Pons (tissue), 1 donor: ENCODE measurements around the gene TMEM214.
"Not testable (repeated sequence)": the region's sequence is repeated elsewhere in the genome, so short reads cannot be mapped to it uniquely, and the experiment has no call there.

Experiments
- DNase-seq: peaks from one replicate; pipeline ENCODE4 v3.0.0-alpha.2; 2016; ENCODE audit warnings: low spot score

Gene TMEM214

DNA sequence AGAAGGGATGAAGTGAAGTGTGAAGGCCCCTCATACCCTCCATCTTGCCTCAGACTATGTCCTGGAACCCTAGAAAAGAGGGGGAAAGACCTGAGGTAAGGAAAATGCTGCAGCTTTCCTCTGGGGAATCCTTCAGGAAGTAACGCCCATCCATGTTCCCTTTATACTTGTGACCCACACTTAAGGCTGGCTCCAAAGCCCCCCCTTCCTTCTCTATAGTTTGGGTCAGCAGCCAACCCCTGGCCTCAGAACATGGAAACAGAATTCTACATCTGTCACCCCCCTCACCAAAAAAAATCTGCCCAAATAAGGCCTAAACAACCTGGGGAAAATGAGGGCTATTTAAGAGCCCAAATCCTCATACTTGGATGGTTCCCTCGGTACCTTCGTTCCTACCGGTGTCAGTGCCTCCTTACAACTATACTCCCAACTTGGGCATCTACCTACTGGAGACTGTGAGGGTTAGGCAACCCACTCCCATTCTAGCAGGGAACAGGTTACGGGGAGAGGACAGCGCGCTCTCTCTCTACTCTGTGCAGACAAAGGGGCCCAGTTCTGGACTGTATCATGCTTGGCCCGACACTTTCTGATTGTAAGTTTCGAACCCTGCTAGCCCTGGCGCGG lies 38.0 kb downstream of the TMEM214 start:
- no peak for DNase-seq

DNA sequence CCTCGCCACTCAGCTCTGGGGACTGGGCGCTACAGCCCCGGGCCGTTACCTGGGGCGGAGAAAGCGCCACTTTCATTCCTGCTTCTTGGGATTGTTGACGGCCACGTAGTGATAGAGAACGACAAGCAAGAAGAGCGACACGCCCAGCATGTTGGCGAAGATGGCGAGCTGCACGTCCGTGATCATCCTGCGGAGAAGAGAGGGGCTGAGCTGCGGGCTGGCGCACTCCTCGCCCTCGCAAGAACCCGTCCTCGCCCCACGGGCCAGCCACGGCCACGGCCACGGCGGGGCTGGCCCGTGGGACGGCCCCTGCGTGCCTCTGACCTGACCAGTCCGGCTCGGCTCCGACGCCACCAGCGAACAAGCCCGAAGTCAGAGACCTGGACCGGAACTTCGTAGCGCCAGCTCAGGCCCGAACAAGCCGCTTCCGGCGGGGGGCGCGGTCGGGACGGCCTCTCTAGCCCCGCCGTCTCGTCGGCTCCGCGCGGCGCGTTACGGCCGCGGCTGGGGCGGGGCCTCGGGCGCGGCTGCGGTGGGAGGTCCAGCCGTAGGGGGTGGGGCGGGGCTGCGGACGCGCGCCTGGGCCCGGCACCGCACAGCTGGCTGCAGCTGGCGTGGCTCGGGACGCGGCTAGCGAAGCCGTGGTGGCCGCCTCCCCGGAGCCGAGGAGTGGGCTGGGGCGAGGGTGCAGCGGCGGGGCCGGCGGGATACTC lies 38.7 kb downstream of the TMEM214 start, which contains the start of gene OST4:
Gene OST4, minus strand, starts transcription at position 378 of the 713 bp plus-strand sequence.
- peak; percentile 94 for DNase-seq

DNA sequence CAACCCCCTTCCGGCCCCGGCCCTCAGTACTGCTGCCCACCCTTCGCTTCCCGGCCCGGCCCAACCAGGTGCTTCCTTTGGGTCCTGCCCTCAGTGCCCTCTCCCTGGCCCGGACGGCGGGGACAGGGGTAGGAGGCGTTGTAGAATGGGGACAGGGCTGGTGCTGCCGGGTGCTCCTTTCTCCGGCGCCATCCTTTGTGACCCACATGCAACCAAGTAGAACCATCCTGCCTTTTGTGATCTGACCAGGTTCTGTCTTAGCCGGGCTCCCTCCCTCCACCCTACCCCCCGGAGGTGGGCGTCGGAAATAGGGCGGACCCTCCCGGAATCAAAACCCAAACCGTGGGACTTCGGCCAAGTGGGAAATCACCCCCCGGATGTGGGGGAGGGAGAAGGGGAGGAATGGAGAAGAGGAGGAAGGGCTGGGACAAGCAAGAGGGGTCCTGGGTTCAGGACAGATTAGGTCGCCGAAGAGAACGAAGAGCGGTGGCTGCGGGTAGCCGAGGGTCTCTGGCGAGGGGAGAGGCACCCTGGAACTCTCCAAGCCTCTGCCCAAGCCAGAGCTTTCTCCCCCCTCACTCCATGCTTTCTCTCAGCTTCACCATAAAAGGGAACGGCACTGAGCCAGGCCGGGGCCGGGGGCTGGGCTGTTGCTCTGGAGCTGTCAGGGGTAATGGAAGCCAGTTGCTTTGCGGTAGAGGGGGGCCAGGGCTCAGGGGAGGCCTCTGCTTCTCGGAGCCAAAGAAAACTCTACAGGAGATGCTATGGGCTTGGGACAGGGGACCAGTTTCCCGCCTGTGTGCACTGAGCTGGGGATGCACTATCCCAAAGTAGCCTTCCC lies 39.4 kb downstream of the TMEM214 start:
- no peak for DNase-seq

DNA sequence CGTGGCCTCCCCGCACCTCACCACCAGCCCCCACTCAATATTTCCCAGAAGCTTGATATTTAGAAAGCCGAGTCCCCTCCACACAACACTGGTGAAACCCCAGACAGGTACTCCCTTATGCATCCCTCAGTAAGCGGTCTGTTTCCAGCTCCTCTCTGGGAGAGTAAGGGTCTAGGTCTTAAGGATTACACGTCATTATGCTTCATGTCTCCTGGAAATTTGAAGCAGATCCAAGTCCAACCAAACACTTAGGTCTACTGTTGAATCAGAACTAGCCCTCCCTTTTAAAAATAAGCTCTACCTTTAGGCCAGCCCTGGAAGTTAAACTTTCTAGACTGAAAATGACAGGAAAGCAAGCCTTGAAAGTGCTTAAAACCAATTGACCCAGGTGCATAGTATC lies 40.2 kb downstream of the TMEM214 start:
- DNase-seq: no peak

DNA sequence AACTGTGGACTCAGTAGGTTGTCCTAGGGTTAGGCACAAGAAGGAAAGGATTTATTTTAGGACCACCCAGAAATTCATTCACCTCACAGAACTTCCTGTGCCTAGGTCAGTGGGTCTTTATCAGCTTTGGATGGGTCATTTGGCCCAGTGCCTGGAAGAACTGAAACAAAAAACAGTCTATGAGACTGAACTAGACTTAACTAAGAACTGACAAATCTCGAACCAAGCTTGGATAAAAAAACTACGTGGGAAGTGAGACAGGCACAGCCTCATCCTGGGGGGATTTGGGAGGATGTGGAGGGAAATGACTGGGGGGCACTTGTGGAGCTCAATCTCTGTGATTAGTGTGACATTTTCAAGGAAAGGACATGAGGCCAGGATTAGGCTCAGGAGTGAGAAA lies 41.0 kb downstream of the TMEM214 start:
- DNase-seq: no peak

DNA sequence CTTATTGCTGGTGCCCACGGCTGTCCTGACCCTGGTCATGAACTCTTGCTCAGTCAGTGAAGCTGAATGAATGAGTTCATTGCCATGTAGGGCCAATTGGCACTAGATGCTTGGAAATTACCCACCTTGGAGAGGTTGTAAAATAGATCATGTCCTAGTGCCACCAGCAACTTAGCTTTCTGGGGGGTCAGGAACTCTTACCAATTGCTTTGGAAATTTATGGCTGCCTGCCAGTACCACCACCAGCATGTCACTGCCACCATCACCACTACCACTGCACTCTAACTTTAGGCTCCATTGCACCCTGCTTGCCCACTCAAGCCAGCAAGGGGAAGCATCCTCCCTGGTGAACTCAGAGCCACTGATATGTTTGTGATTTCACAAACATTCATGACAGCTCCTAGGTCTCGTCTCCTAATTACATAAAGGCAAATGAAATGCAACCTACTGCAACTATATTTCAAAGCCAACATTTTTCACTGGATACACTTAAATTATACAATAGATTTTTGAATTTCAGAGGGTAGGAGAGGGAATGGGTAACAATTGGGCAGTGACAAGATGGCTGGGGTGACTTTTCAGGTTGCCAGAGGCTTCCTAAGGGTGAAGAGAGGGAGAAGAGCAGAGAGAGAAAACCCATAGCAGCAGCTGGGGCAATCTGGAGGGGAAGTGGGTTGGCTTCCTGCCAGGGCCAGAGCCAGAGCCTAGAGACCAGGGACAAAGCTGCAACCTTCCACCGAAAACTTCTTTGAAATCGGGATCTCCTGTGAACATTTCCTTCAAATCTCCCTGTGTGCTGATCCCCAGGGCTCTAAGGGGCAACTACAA lies 42.2 kb downstream of the TMEM214 start:
- DNase-seq: no peak

DNA sequence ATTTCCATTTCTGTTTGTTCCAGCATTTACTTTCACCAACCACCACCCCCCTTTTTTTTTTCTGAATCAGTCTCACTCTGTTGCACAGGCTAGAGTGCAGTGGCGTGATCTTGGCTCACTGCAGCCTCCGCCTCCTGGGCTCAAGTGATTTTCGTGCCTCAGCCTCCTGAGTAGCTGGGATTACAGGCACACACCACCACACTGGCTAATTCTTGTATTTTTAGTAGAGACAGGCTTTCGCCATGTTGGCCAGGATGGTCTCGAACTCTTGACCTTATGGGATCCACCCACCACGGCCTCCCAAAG lies 42.8 kb downstream of the TMEM214 start:
- not testable (repeated sequence) for DNase-seq

DNA sequence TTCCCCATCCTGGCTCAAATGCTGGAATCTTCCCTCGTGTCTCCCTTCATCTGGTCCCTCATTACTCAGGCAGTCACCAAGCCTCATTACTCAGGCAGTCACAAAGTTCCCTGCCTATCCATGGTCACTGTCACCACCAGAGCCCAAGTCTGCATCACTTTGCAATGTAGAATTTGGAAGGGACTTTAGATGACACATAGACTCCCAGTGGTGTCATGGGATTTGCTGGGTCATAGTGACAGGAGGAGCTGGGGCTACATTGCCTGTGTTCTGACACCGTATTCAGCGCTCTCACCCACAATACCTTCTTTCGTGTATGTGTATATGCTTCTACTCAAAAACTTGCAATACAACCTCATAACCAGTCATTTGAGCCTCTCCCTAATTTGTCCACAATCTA lies 43.6 kb downstream of the TMEM214 start:
- DNase-seq: no peak

DNA sequence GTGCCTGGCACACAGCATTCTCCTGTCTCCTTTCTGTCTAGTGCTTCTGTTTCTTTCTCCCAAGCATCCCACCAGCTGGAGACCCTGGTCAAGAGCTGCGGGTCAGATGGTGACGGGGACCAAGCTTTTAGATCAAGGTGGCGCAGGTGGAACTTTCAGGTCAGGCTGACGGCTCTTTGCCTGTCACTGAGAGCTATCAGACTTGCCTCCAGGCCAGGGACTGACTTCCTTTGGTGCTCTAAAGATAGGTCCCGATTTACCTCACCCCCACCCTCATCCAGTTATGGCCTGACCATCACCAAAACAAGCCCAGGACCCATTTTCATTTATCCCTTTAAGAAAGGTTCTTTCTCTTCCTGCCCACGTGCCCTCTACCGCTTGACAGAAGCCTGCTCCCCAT lies 44.5 kb downstream of the TMEM214 start:
- DNase-seq: no peak

DNA sequence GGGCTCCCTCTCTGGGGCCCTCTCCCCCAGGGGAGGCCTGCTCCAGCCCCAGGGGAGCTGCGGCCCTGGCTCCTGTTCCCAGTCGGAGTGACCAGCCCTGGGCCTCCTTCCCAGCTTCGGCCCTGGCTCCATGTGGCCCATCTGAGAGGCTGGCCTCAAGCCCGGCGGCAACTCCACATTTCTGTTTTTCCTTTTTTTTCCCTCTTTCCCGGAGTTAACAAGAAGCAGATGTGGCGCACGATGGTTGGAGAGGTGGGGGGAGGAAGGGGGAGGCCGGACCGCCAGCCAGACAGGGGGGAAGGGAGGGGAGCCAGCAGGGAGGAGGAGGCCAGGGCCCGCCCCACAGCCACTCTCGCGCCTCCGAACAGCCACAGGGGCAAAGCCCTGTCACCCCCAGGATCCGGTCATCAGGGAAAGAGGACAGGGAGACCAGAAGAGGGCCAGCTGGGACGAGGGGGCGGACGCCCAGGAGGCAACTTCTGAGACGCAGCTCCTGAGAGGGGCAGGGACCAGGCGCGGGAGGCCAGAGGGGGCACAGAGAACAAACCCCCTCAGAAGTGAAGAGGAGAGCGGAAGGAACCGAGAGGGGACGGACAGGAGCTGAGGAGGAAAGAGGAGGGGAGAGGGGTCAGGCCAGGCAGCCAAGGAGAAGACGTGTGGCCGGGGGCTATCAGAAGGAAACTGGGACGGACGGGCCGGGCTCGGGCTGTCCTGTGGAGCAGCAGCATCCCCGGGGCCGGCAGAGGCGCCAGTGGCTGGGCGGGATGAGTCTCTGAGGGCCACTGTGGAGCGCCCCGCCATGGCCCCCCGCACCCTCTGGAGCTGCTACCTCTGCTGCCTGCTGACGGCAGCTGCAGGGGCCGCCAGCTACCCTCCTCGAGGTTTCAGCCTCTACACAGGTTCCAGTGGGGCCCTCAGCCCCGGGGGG lies 45.8 kb downstream of the TMEM214 start, which contains the start of gene EMILIN1:
Gene EMILIN1, plus strand, starts transcription at position 349 of the 928 bp plus-strand sequence. Its CDS starts 451 bp downstream, at position 800.
- peak; percentile 72 for DNase-seq

DNA sequence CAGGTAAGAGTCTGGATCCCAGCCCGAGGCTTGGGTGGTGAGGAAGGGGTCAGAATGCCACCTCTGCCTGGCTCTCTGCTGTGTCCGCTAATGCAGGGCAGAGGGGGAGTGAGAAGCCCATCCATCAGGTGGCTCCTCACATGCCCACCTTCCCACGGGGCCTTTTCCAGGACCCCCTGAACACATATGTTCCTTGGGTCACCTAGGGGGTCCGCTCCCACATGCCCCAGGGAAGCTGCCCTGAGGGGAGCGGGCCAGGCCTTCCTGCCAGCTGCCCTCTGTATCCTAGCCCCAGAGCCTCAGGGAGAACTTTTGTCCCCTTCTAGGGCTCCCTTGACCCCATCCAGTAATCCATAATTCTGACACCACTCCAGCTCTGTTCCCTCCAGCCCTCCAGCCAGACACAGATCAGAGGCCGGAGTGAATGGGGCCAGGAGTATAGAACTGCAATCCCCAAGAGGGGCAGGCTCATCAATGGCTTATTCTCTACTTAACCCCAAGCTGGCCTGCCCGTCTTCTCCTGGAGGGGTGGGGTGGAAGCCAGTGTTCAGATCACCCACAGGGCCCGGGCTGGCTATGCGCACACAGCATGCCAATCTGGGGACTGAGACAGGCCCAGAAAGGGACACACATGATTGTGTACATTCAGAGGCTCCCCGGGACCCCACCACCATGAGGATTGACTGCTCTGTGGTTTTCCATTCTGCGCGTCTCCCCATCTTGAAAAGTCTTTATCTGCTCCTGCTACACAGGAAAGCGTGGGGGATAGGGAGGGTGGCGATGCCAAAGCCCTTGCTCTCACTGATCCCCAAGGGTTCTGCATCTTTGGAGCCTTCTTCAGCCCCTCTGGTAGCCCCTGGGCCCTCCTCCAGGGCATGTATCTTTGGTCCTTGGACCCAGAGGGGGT lies 46.7 kb downstream of the TMEM214 start:
- DNase-seq: no peak

DNA sequence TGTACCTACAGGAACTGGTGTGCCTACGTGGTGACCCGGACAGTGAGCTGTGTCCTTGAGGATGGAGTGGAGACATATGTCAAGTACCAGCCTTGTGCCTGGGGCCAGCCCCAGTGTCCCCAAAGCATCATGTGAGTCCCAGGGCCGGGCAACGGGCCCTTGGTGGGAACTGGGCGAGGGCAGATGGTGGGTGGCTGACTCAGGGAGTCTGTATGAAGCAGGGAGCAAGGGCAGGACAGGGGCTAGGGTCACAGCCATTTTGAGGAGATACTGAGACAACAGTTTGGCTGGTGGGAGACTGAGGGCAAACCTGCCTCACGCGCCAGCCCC lies 47.3 kb downstream of the TMEM214 start:
- DNase-seq: no peak

DNA sequence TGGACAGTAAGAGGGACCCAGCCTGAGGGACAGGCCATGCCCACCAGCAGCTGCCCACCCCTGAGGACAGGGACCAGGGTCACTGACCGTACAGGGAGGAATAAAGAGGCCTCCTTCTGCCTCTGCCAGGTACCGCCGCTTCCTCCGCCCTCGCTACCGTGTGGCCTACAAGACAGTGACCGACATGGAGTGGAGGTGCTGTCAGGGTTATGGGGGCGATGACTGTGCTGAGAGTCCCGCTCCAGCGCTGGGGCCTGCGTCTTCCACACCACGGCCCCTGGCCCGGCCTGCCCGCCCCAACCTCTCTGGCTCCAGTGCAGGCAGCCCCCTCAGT lies 47.8 kb downstream of the TMEM214 start:
- DNase-seq: no peak

DNA sequence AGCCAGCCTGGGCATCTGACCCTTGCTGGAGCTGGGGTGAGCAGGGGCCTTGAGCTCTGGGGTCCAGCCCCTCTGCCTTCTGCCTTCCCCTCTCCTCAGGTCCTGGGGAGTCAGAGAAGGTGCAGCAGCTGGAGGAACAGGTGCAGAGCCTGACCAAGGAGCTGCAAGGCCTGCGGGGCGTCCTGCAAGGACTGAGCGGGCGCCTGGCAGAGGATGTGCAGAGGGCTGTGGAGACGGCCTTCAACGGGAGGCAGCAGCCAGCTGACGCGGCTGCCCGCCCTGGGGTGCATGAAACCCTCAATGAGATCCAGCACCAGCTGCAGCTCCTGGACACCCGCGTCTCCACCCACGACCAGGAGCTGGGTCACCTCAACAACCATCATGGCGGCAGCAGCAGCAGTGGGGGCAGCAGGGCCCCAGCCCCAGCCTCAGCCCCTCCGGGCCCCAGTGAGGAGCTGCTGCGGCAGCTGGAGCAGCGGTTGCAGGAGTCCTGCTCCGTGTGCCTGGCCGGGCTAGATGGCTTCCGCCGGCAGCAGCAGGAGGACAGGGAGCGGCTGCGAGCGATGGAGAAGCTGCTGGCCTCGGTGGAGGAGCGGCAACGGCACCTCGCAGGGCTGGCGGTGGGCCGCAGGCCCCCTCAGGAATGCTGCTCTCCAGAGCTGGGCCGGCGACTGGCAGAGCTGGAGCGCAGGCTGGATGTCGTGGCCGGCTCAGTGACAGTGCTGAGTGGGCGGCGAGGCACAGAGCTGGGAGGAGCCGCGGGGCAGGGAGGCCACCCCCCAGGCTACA lies 49.4 kb downstream of the TMEM214 start:
- DNase-seq: no peak

DNA sequence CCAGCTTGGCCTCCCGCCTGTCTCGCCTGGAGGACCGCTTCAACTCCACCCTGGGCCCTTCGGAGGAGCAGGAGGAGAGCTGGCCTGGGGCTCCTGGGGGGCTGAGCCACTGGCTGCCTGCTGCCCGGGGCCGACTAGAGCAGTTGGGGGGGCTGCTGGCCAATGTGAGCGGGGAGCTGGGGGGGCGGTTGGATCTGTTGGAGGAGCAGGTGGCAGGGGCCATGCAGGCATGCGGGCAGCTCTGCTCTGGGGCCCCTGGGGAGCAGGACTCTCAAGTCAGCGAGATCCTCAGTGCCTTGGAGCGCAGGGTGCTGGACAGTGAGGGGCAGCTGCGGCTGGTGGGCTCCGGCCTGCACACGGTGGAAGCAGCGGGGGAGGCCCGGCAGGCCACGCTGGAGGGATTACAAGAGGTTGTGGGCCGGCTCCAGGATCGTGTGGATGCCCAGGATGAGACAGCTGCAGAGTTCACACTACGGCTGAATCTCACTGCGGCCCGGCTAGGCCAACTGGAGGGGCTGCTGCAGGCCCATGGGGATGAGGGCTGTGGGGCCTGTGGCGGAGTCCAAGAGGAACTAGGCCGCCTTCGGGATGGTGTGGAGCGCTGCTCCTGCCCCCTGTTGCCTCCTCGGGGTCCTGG lies 50.1 kb downstream of the TMEM214 start:
- no peak for DNase-seq

DNA sequence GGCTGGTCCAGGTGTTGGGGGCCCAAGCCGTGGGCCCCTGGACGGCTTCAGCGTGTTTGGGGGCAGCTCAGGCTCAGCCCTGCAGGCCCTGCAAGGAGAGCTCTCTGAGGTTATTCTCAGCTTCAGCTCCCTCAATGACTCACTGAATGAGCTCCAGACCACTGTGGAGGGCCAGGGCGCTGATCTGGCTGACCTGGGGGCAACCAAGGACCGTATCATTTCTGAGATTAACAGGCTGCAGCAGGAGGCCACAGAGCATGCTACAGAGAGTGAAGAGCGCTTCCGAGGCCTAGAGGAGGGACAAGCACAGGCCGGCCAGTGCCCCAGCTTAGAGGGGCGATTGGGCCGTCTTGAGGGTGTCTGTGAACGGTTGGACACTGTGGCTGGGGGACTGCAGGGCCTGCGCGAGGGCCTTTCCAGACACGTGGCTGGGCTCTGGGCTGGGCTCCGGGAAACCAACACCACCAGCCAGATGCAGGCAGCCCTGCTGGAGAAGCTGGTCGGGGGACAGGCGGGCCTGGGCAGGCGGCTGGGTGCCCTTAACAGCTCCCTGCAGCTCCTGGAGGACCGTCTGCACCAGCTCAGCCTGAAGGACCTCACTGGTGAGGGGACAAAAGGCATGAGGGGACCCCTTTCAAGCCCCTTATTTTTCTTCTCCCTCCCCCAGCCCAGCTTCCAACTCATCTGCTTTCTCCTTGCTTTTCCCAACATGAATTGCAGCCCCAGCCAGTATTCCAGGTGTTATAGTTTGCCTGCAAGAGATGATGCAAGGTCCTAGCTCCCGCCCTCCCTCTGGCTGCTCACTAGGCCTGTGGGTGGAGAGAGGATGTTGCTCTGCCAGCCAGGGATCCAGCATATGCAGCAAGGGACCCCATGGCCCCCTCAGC lies 50.9 kb downstream of the TMEM214 start:
- no peak for DNase-seq

DNA sequence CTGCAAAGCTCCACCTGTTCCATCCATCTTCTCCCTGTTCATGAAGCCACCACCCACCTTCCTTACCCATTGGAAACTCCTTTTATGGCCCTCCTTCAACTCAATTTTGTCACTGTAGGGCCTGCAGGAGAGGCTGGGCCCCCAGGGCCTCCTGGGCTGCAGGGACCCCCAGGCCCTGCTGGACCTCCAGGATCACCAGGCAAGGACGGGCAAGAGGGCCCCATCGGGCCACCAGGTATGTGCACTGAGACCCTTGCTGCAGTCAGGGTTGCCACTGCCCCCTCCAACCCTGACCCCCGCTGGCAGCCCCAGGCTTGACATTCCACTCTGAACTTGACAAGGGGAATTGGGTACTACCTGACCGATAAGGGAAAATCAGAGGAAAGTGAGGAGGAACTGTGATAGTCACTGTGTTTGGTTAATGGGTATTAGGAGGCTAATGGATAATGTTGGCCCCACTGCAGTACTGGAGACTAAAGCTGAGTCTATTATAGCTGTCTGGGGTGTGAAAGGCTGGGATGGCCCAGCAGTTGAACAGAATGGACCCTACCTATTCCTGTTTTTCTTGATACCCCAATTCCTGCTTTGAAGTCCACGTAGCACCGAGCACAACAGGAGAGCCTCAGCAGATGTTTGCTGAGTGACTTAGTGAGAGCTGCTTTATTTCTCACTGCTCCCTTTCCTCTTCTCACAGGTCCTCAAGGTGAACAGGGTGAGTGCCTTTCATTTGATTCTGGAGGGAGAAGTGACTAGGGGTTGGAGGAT lies 51.7 kb downstream of the TMEM214 start:
- no peak for DNase-seq
